HG03354 (cell line): ENCODE data around the gene ADGRB3.
"Not testable (repeated sequence)": the region's sequence is repeated elsewhere in the genome, so short reads cannot be mapped to it uniquely, and the experiment has no call there.

Experiments used
- ATAC-seq: cut with Tn5 transposase; IDR thresholded peaks from one replicate; pipeline ENCODE4 v1.9.1; 2021; ENCODE audit warnings: mild to moderate bottlenecking; ENCODE audit not compliant: unreplicated experiment, poor library complexity, severe bottlenecking

The ADGRB3 gene

DNA sequence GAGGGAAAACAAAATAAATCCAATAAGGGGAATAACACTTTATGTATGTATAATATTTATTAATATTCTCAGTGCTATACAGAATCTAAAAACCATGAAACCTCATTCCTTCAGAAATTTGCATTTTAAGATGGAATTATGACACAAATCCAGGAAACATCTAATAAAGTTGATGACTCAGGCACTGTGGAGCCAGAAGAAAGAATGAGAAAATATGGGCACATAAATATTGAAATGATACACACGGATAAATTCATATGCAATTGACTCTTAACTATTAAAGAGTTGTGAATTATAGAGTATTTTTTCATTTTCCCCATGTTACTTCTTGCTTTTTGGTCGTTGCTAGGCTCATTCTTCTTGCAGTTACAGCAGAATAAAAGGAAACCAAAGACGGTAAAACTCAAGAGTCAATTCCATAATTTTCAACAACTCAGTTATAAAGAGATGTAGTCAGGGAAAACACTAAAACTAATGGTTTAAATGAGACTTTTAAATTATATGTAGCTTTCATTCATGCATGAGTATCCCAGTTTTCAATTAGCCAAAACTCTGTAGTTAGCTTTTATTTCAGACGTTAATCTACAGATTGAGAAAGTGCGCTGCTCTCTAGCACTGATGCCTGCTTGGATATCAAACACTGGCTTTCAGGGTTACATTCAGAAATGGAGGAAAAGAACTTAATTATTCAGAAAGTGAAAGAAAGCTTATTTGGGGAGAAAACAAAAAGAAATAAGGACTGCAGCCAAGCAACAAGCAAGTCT lies 95.4 kb downstream of the ADGRB3 start:
- ATAC-seq: no peak

DNA sequence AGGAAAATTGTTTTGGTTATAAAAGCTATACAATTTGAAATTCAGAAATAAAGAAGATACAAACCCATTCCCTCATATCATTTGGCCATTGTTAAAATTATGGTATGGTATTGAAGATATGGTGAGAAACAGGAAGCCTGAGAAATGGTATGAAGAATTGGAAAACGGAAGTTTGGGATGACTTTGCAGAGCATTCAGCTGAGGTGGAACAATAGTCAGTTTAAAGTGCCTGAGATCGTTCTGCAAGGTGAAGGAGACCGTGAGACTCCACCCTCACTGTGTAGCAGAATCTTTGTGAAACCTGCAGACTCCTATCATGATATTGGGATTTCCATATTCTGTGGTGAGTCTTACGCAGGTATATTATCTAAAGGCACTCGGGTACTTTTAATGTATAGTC lies 97.3 kb downstream of the ADGRB3 start:
- ATAC-seq: no peak

DNA sequence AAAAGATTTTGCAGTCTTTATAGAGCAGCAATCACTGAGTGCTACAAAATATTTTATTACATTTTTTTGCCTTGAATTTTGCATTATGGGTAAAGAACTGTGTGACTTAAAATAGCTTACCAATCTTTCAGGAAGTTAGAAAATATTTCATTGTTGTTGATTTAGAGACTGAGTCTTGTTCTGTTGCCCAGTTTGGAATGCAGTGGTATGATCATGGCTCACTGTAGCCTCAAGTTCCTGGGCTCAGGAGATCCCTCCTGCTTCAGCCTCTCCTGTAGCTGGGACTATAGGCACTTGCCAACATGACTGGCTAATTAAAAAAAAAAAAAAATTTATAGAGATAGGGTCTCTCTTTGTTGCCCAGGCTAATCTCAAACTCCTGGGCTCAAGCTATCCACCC lies 100.8 kb downstream of the ADGRB3 start:
- ATAC-seq: no peak

DNA sequence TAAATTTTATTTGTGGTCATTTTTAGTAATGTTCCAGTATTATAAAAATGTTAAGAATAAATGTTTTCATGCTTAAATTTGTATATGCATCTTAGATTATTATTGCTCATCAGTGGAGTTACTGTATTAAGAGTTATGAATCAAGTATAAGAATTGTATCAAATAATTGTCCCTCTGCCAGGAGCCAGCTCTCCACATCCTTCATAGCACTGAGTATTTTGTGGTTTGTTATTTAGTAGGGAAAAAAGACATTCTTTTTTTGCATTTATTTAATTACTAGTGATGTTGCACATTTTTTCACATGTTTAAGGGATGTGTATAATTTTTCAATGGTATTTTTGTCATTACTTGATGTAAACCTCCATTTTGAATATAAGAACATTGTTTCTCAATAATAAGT lies 102.0 kb downstream of the ADGRB3 start:
- ATAC-seq: no peak

DNA sequence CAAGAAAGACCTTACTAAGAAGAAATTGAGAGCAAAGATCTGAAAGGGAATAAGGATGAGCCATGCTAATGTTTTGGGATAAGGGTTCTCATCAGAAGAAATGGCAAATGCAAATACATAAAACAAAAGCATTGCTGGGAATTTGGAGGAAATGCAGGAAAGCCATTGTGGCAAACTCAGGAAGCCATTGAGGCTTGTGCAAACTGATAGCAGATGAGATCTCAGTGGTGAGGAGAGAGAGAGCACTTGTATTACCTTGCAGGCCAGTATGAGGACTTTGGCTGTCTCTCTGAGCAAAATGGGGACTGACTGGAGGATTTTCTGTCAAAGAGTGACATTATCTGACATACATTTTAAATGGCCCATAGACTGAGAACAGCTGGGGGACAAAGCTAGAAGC lies 103.0 kb downstream of the ADGRB3 start:
- ATAC-seq: no peak

DNA sequence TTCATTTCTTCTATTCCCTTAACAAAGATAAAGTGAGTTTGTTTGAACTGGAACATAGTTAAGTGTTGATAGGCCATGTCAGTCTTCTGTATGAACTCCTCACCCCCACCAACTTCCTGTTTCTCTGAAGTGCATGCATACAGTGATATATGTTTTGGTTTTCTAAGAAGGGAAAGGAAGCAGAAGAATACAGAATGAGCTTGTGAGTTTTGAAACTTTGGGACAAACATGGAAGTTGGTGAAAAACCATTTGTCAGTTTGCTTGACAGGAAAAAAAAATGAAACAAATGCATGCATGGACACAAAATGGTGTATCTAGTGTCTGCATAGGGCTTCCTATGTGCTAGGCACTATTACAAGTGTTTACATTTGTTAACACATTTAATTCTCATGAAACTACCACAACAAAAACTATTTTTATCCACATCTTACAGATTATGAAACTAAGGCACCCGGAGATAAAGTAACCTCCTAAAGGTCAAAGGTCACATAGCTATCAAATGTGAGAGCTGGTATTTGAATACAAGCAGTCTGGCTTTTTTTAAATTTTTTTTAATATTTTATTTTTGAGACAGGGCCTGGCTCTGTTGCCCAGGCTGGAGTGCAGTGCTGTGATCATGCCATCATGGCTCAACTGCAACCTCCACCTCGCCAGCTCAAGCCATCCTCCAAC lies 105.9 kb downstream of the ADGRB3 start:
- peak; percentile 53 for ATAC-seq

DNA sequence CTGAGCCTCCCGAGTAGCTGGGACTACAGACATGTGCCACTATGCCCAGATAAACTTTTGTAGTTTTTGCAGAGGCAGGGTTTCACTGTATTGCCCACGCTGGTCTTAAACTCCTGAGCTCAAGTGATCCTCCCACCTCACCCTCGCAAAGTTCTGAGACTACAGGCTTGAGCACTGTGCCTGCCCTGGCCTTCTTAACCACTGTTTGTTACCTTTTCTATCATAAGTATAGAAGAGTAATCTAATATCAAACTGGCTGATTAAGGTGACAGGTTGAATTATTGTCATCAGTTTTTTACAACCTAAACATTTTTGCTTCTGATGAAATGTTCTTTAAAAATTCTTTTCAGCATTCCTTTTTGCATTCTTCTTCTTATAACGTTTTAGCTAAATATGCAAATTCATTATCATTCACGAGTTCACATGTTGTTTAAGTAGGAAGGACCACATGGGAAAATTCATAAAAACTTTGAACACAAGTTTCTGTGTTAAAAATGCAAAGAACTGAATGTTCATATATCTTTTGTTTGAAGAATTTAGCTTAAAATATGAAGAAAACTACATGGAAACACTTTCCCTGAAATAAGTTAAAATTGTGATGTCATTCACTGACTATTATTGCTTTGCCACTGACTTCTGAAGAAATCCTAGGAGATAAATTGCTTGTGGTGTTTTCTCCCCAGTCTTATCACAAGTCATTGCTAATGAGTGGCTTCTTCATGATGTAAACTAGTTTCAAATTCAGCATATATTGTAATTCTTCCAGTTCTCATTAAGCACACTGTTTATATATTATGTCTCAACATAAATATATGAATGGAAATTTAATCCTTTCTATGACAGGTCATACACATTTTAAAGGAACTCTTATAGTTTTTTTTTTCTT lies 106.7 kb downstream of the ADGRB3 start:
- peak; percentile 19 for ATAC-seq

DNA sequence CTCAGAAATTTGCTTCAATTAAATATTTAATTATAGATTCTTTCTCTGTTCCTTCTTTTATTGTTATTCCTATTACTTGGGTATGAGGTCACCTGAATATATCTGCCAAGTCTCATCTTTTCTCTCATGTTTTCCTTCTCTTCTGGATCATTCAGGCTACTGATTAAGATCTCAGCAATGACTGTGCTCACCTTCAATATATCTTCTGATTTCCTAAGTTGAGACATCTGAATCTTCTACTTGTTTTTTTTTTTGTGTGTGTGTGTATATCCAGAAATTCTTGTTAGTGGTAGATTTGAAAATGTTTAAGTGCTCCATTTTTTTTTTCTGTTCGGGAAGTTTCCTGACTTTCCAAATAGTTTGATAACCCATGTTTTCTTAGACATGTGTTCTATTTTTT lies 108.0 kb downstream of the ADGRB3 start:
- no peak for ATAC-seq

DNA sequence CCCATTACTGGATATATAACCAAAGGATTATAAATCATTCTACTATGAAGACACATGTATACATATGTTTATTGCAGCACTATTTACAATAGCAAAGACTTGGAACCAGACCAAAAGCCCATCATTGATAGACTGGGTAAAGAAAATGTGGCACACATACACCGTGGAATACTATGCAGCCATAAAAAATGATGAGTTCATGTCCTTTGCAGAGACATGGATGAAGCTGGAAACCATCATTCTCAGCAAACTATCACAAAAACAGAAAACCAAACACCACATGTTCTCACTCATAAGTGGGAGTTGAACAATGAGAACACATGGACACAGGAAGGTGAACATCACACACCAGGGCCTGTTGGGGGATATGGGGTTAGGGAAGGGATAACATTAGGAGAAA lies 109.3 kb downstream of the ADGRB3 start:
- not testable (repeated sequence) for ATAC-seq

DNA sequence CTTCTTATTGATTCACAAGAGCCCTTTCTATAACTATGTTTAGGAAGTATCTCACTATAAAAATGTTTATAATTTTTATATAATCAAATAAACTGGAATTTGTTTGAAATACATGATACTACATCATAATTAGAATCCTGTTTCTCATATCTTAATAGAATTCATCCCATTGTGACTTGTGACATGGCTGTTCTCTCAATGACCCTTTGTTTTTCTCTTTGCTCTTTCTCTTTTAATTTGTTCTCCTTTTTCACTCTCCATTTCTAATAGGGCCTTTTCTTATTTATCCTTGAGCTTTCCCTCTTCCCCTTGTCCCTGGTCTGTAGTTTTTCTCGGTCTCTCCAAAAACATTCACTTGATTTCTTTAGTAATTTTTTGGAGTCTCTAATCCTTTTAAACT lies 111.3 kb downstream of the ADGRB3 start:
- no peak for ATAC-seq

DNA sequence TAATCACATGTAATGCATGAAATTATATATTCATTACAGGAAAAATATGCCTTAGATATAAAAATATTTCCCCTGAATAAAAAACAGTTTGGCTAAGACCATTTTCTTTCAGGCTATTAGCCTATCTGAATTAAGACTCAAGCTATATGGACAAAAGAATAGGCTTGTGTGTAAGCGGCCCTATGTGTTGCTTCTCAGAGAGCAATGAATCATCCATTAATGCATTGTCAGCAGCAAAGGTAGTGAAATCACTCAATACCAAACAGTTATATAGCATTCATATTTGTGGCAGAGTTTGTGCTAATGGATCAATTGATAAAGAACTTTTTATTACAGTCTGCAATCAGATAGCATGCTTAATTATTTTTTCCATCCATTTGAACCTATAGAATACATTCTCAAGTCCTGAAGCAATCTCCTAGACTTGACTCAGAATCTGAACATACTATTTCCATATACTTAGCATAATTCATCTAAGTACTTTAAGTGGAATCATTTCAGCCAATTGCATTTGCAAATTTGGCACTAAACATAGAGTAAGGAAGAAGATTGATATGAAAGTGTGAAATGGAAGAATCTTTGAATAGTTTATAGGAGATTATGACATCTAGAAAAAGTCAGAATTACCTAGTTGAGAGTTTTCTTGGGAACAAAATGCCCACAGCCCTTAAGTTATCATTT lies 112.2 kb downstream of the ADGRB3 start:
- ATAC-seq: no peak

DNA sequence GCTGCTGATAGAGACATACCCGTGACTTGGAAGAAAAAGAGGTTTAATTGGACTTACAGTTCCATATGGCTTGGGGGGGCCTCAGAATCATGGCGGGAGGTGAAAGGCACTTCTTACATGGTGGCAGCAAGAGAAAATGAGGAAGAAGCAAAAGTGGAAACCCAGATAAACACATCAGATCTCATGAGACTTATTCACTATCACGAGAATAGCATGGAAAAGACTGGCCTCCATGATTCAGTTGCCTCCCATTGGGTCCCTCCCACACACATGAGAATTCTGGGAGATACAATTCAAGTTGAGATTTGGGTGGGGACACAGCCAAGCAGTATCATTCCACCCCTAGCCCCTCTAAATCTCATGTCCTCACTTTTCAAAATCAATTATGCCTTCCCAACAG lies 112.8 kb downstream of the ADGRB3 start:
- not testable (repeated sequence) for ATAC-seq

DNA sequence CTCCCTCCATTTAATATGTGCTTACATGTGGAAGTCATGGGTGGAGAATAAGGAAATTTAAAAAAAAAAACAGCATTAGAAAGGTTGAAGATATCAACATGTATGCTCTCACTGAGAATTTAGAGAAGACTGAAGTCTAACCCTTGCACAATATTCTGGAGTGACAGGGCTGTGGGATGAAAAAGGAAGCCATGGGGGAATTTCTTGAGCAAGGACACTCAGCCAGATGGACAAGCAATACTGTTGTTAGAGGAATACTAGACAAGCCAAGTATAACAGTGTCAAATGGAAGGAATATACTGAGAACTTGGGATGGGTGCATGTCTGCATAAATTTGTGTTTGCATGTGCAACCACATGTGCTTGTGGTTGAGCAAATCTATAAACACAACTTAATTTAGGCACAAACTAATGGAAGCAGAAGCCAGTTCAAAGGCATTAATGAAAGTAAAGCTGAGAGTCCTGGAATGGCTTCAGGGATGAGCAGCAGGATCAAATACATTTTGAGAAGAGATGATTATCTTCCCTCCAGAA lies 119.7 kb downstream of the ADGRB3 start:
- no peak for ATAC-seq

DNA sequence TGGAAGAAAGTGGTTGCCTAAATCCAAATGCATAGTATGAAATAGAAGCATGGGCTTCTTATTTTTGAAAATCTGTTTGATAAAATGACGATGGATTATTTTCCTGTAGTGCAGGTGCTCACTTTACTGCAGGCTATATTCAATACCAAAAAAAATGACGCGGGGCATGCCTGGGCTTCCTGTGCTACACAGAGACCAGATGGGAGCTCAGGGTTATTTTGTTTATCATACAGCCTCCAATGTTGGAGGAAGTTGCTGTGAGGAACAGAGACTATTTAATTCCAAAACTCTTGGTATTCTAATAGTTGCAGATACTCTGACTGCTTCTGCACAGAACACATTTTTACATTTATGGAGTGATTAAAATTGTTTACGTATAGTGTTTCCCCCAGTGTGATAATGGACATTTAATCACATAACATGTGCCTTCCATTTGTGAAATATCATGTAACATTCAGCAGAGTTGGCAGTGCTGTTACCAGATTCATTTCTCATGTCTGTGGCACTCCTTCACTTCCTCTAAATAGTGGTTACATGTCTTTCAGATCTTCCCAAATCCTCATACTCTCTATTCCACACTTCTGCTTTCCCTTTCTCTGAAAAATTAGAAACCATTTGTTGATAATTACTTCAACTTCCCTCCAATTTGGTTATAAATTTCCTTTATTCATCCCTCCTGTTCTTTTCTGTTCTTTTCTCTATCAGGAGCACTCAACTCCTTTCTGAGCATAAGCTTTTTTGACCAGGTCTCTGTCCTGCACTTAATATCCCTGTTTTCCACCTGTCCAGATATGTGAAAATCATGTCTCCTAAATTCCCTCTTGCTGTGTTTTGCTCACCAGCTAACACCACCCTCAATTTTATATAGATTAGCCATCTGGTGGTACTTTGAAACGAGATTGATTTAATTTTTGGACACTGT lies 121.6 kb downstream of the ADGRB3 start:
- ATAC-seq: no peak

DNA sequence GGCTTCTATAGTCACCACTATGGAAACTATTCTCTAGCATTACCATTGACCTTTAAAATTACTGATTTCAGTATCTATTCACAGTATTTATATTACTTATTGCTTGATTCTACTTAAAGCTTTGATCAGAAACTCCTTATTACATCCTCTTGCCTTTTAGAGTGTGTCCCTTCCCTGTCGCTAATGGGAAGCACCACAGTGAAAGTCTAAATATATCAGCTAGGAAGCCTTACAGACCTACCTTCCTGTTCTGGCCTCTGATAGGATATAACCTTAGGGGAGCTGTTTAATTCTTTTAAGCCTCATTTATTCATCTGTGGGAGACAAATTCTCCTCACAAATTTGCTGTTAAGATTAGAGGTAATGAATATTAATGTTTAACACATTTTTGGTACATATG lies 122.7 kb downstream of the ADGRB3 start:
- ATAC-seq: no peak

DNA sequence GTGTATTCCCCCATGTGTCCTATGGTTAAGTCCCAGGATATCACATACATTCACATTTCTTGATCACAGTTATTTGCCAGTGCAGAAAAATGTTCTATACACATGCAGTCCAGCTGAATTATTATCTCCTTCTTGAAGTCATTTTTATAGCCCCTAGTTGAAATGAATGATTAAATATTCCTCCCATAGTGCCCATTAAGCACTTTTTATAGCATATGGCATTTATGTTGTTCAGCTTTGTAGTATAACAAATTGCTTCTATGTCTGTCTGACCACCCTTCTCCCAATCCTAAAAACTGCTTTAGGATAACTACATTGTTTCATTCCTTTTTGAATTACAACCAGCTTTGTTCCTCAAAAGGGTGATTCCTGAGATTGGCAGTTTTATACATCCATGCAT lies 123.5 kb downstream of the ADGRB3 start:
- ATAC-seq: no peak

DNA sequence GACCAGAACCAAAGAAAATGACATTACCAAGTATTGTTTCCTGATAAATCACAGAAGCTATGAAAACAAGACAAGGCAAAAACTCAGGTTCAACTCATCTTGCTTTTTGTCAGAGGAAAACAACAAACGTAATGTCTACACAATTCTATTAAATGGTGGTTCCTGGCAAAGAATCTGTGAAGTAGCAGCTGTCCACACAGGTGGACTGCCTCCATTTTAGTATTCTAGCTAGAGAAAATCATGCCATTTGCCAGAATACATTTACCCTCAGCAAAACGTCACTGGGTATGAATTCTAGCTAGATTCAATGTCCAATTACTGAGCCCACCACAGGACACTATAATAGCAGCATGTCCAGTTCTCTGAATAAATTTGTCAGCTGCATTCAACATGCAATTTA lies 125.4 kb downstream of the ADGRB3 start:
- ATAC-seq: no peak

DNA sequence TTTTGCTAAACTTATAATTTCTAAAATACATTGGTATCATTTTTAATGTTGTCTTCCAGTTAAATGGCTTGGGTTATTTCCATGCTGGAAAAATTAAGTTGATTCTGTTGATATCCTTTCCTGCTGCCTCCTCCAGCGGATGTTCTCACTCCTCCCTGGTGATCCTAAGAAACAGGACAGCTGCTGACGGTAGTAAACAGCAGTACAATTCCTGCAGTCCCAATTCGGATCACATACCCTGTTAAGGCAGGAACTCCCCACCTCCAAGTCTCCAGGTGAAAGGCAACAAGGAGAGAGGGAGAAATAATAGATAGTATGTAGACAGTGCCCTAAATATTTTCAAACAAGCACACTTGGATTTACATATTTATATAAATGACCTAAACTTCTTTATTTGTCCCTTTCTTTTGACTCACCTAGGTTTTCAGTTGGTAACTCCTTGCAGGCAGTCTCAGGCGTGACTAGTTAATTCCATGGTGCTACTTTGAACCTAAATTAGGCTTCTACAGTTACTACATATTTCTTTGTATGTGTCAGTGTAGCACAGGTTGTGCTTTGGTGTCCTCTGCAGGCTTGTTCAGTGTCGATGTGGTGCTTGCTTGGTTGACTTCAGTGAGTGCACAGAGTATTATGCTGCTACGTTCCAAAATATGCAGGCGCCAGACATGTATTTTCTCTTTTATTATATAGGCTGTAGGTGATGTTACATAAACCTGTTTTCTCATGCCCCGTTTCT lies 126.0 kb downstream of the ADGRB3 start:
- ATAC-seq: no peak
